SU-DHL-6 (cell line): Measurements from ENCODE around the gene PRCD.

Source experiments
- CTCF ChIP-seq: fragments of 200-600 bp; sonication (generic); IDR thresholded peaks from one replicate; pipeline ENCODE4 v1.5.1; 2017; ENCODE audit warnings: antibody characterized with exemption, mild to moderate bottlenecking, low read length, moderate library complexity; ENCODE audit not compliant: insufficient read depth, poor library complexity, severe bottlenecking
- EZH2phosphoT487 ChIP-seq: fragments of 200-600 bp; sonication (generic), shearing (Covaris generic); conservative IDR thresholded peaks from 2 replicates; pipeline ENCODE4 v1.6.1; 2018; ENCODE audit warnings: mild to moderate bottlenecking, antibody characterized with exemption, low read length, moderate library complexity, mixed read lengths

- TF ChIP-seq CTCF: no peak
- TF ChIP-seq EZH2phosphoT487: no peak
Measured at GRCh38 chr17:76531486-76532038, 8.3 kb upstream of the PRCD start.
